Spinal cord (tissue), 10 donors: ENCODE measurements around the gene CDH13. TPM values are rescaled to one million over a fixed set of nuclear protein-coding genes. Genes with fewer than 3 reads are reported as not detected.
A peak's percentile ranks its signal among the peaks of the same experiment; 100 is the strongest.

Experiments used
- DNase-seq, 6 donors: peaks; one replicate each; pipeline versions ENCODE4 v3.0.0 to v3.0.0-alpha.2; 2013 to 2015; ENCODE audit warnings: low spot score in 6 of 6, low read depth in 4 of 6
- H3K27ac ChIP-seq: one replicate; pipeline ENCODE4 v1.5.1; 2013; ENCODE audit warnings: low read depth, low read length, control low read depth
- H3K27me3 ChIP-seq: one replicate; pipeline ENCODE4 v1.6.1; 2013; ENCODE audit warnings: low read length; ENCODE audit not compliant: control insufficient read depth, insufficient read depth
- H3K36me3 ChIP-seq: one replicate; pipeline ENCODE4 v1.6.1; 2013; ENCODE audit warnings: low read length; ENCODE audit not compliant: control insufficient read depth, insufficient read depth
- H3K4me1 ChIP-seq: one replicate; pipeline ENCODE4 v1.6.1; 2013; ENCODE audit warnings: low read length; ENCODE audit not compliant: control insufficient read depth, insufficient read depth
- H3K4me3 ChIP-seq: one replicate; pipeline ENCODE4 v1.5.1; 2013; ENCODE audit warnings: low read depth, low read length, control low read depth
- H3K9me3 ChIP-seq: one replicate; pipeline ENCODE4 v1.6.1; 2013; ENCODE audit warnings: low read length; ENCODE audit not compliant: control insufficient read depth, insufficient read depth
- WGBS: methylation state at CpG from one replicate; pipeline ENCODE4 v1.1.5; 2013; ENCODE audit warnings: missing lambda C conversion rate; ENCODE audit not compliant: insufficient coverage; 5-methylcytosine and 5-hydroxymethylcytosine counted together
- polyA plus RNA-seq, 2 donors: library from polyadenylated mRNA; unstranded; fragments of 120-200 nt; gene quantifications; one replicate each; pipeline ENCODE4 v1.2.1, GENCODE V29; 2013; ENCODE audit not compliant: insufficient read length in 2 of 2
- total RNA-seq, 2 donors: library from RNA; depleted of rRNA in 1 of 2; stranded (reverse); fragments of 120-200 nt in 1 of 2; fragments of >200 nt in 1 of 2; gene quantifications; one replicate each; pipeline versions ENCODE4 v1.2.3 to v1.2.4, GENCODE V29; 2013 to 2014
- donor health status: healthy.

CDH13 gene
- total and polyA plus RNA-seq, 4 donors: 34.5 to 82.3 (median 76.4) TPM

DNA sequence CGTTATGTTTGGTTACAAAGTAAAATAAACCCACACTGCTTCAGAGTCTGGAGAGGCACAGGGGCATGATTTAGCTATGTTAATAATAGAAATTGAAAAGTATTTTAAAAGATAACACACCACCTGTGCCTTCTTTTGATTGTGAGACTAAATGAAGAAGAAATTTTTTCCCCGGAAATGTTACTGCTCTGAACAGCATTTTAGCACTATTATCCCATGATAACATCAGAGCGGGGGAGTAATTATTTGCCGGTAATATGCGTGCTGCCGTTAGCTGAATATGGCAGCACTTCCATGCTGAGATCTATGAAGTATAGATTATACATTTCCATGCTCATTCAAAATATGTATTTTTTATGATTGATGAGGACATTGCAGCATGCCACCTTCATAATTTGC is 680.8 kb downstream of the CDH13 start:
- H3K27me3 ChIP-seq: no peaks in the 10 kb centered on the region
- H3K9me3 ChIP-seq: no peaks in the 10 kb centered on the region
- no peaks in the 10 kb centered on the region for H3K36me3 ChIP-seq
- no peak overlapping the region for H3K27ac ChIP-seq
- peak in 1 of 6 donors; percentile 58 for DNase-seq
- WGBS: no CpG with 5 or more reads among the region's 6 CpGs
- peaks cover 9% of the 10 kb centered on the region for H3K4me1 ChIP-seq
- no peak overlapping the region for H3K4me3 ChIP-seq

DNA sequence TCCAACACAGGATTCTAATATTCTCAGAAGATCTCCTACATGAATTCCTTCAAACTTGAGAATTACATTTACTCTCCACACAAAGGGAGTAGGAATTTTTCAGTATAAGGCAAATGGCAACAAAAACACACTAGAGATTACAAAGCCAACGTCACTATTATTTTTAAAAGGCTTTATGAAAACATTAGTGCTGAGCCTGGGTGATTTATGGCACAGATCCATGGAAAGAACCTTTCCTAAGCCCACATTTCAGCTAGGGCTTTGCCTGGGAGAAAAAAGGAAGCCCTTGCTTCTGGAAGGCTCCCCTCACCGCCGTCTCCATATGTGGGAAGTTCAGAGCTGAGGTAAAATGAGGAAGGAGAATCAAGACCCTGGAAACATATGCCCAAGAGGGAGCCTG is 681.6 kb downstream of the CDH13 start:
- peaks cover 9% of the 10 kb centered on the region for H3K4me1 ChIP-seq
- no peak overlapping the region for H3K4me3 ChIP-seq
- H3K27me3 ChIP-seq: no peaks in the 10 kb centered on the region
- H3K9me3 ChIP-seq: no peaks in the 10 kb centered on the region
- 71% methylated on average over 2 of the region's 3 CpGs for WGBS
- no peak for DNase-seq
- H3K36me3 ChIP-seq: no peaks in the 10 kb centered on the region
- H3K27ac ChIP-seq: no peak overlapping the region

DNA sequence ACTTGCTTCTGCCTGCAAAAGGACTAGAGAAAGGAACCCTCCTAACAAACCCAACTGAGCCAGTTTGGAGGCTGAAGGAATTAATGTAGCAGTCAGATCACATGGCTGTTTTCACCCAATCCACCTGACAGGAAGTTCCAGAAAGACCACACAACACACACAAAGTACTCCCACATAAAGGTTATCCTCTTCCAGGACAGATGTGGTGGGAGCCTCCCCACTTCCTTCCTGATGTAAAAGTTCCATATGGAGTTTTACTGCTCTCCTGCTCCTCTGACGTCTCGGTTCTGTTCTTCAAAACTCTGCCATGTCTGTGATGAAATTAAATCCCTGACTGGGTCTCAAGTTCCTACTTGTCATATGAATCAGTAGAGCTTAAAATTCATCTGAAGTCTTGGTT is 684.0 kb downstream of the CDH13 start:
- H3K4me1 ChIP-seq: peaks cover 9% of the 10 kb centered on the region
- H3K4me3 ChIP-seq: no peak overlapping the region
- DNase-seq: no peak
- WGBS: no CpG with 5 or more reads among the region's 2 CpGs
- no peak overlapping the region for H3K27ac ChIP-seq
- H3K9me3 ChIP-seq: no peaks in the 10 kb centered on the region
- no peaks in the 10 kb centered on the region for H3K27me3 ChIP-seq
- no peaks in the 10 kb centered on the region for H3K36me3 ChIP-seq

DNA sequence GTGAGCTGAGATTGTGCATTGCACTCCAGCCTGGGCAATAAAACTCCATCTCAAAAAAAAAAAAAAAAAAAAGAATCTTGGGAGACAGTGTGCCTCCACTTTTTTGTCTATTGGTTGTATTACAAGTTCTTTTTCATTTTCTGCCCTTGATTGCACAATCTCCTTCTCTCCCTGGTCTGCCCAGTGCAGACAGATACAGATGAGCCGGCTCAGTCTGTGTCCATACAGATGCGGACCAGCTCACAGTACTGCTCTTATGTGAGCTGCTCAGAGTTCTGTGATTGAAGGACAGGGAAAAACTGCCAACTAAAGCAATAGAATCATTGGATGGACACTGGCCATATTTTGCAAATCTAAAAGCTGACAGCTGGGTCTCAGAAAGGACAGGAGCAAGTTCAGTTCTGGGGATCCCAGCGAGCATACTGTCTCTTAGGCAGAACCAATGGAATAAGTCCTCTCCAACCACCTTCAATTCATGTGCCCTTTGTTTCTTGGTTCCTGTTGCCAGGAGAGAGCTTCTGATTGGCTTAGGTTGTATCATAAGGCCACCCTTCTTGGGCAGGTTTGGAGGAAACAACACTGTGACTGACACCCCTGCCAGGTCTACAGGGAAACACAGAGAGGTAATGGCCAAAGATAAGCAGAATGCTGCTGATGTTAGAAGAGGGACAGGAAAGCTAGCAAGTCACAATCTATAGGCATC is 685.4 kb downstream of the CDH13 start:
- Histone ChIP-seq H3K36me3 (no peaks in the 10 kb centered on the region), H3K27ac (peak overlapping the region; percentile 7), H3K27me3 (no peaks in the 10 kb centered on the region), H3K9me3 (no peaks in the 10 kb centered on the region), H3K4me1 (peaks cover 12% of the 10 kb centered on the region), H3K4me3 (no peak overlapping the region)
- WGBS: 53% methylated on average over 3 of the region's 3 CpGs
- DNase-seq: peak in 1 of 6 donors; percentile 35

DNA sequence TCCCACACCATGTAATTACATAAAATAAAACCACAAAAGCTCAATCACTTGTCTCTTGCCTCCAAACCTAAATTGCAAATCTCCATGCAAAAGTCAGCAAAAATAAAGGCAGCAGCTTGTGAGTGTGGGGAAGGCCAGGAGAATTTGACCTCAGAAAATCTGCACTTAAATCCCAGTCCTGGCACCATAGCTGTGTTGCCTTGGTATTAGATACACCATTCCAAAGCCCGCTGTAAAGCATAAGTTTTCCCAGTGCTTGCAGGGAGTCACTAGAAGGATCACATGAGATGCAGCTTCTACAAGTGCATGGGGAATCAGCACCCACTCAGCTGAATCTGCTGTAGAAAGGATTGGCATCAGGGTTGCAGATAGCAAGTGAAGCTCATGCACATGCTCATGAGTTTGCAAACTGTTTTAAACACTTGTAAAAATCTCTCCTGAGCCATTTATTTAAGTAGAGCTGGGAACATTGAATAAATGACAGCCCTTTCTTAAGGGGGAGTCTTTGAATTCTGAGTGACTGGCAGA is 686.0 kb downstream of the CDH13 start:
- no peak overlapping the region for H3K4me3 ChIP-seq

DNA sequence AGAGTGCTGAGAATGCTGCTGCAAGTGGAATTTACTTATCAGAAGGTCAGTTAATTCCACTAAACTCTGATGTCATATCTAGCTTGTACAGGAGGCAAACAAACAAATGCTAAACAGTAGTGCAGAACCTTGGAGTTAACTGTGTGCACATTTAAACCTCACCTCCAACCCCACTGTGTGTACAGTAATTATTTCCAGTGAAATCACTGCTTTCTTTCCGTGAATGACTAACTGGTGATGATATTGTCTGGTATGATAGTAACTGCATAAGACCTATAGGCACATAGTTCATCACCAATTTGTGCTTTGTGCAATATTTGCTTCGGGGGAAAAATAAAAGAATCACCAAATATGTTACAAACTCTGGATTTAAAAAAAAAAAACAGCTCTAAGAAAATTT is 688.5 kb downstream of the CDH13 start:
- no peak for DNase-seq
- H3K4me1 ChIP-seq: peaks cover 8% of the 10 kb centered on the region
- H3K36me3 ChIP-seq: no peaks in the 10 kb centered on the region
- H3K27me3 ChIP-seq: no peaks in the 10 kb centered on the region
- no peak overlapping the region for H3K27ac ChIP-seq
- no peak overlapping the region for H3K4me3 ChIP-seq
- WGBS: no CpG with 5 or more reads among the region's 2 CpGs
- H3K9me3 ChIP-seq: no peaks in the 10 kb centered on the region

More for the DNA sequence above, 686.0 kb downstream of the CDH13 start:
- WGBS: 60% methylated on average over 1 of the region's 1 CpG
- Histone ChIP-seq H3K9me3 (no peaks in the 10 kb centered on the region), H3K4me1 (peaks cover 12% of the 10 kb centered on the region), H3K27me3 (no peaks in the 10 kb centered on the region), H3K27ac (peak overlapping the region; percentile 7), H3K36me3 (no peaks in the 10 kb centered on the region)
- DNase-seq: peak in 2 of 6 donors; percentile 38 to 63

DNA sequence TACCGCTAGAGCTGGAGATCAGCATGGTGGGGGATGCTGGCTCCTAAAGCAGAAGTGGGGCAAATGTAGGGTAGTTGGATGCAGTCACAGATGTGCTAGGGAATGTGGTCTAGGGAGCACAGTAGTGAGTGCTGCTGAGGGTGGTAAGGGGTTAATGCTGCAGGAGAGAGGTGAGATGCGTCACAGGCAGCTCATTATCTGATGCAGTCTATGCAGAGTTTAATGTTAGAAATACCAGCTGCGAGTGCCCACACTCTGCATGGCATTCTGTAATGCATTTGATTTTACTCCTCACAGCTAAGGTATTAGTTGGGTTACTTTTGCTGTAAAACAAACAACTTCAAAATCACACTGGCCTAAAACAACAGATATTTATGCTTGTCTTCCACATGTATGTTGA is 689.7 kb downstream of the CDH13 start:
- no peaks in the 10 kb centered on the region for H3K36me3 ChIP-seq
- no peaks in the 10 kb centered on the region for H3K27me3 ChIP-seq
- H3K4me1 ChIP-seq: peaks cover 8% of the 10 kb centered on the region
- peak in 1 of 6 donors; percentile 58 for DNase-seq
- H3K4me3 ChIP-seq: no peak overlapping the region
- WGBS: 92% methylated on average over 1 of the region's 3 CpGs
- H3K27ac ChIP-seq: no peak overlapping the region
- H3K9me3 ChIP-seq: no peaks in the 10 kb centered on the region

DNA sequence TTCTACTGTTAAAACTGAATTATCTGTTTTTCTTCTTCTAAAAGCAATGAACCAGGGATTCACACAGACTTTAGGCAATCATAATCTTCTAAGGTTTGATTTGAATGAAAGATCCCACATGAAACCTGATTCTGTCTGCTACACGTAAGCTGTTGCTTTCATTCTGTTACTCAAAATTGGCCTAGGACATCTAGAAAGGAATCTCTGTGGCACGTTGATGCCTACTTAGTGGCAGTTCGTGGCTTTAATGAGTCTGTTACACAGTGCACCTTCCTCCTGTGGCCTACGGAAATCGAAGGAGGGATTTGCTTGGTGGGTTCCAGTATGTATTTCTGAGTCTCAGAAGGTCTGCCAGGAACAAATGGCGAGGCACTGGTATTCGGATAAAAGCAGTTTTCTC is 691.6 kb downstream of the CDH13 start:
- Histone ChIP-seq H3K27ac (no peak overlapping the region), H3K4me3 (no peak overlapping the region), H3K27me3 (no peaks in the 10 kb centered on the region), H3K4me1 (peaks cover 7% of the 10 kb centered on the region), H3K36me3 (no peaks in the 10 kb centered on the region), H3K9me3 (no peaks in the 10 kb centered on the region)
- no peak for DNase-seq
- 81% methylated on average over 6 of the region's 7 CpGs for WGBS

DNA sequence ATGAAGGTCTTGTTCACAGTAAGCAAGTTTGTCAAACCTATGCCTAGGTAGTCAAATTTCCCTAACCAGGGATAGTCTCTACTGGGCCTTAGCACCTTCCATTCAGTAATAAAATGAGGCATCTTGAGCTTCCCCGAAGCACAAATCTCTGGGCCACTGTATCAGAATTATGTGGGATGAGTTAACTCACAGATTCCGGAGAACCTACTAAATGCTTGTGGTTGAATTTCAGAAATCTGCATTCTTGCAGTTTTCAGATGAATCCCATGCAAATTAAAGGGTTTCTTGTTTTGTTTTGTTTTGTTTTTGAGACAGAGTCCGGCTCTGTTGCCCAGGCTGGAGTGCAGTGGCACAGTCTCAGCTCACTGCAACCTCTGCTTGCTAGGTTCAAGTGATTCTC is 702.2 kb downstream of the CDH13 start:
- H3K9me3 ChIP-seq: no peaks in the 10 kb centered on the region
- no peak for DNase-seq
- no peaks in the 10 kb centered on the region for H3K36me3 ChIP-seq
- H3K27ac ChIP-seq: no peak overlapping the region
- no peaks in the 10 kb centered on the region for H3K4me1 ChIP-seq
- WGBS: 100% methylated on average over 2 of the region's 3 CpGs
- H3K4me3 ChIP-seq: no peak overlapping the region
- H3K27me3 ChIP-seq: no peaks in the 10 kb centered on the region

DNA sequence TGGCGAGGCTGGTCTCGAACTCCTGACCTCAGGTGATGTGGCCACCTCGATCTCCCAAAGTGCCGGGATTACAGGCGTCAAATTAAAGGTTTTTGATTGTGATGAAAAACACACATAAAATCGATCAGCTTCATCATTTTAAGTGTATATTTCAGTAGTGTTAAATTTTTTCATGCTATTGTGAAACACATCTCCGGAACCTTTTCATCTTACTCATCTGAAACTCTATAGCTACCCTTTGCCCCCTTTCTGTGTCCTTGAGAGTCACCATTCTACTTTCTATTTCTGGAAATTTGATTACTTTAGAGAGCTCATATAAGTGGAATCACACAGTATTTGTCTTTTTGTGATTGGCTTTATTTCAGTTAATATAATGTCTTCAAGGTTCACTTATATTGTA is 702.7 kb downstream of the CDH13 start:
- no peaks in the 10 kb centered on the region for H3K4me1 ChIP-seq
- no peaks in the 10 kb centered on the region for H3K36me3 ChIP-seq
- H3K4me3 ChIP-seq: no peak overlapping the region
- H3K9me3 ChIP-seq: no peaks in the 10 kb centered on the region
- H3K27ac ChIP-seq: no peak overlapping the region
- H3K27me3 ChIP-seq: no peaks in the 10 kb centered on the region
- no CpG with 5 or more reads among the region's 7 CpGs for WGBS
- no peak for DNase-seq
